Left lung (tissue), 10 donors: Measurements from ENCODE around the gene PIGZ. TPM values are rescaled to one million over a fixed set of nuclear protein-coding genes. Genes with fewer than 3 reads are reported as not detected.

Experiments
- ATAC-seq: fragments of 200-7000 bp; cut with Tn5 transposase; one replicate; pipeline ENCODE4 v1.9.1; 2020; ENCODE audit warnings: moderate library complexity
- DNase-seq, 4 donors: peaks; one replicate each; pipeline ENCODE4 v3.0.0-alpha.2; 2013 to 2020
- H3K27ac ChIP-seq, 2 donors: fragments of 200-600 bp; sonication (generic) in 1 of 2; one replicate each; pipeline versions ENCODE4 v1.5.0 to v1.8.0; 2020 to 2021
- H3K27me3 ChIP-seq, 2 donors: fragments of 200-600 bp; sonication (generic) in 1 of 2; one replicate each; pipeline versions ENCODE4 v1.5.0 to v1.8.0; 2020 to 2021
- H3K36me3 ChIP-seq, 2 donors: fragments of 200-600 bp; sonication (generic) in 1 of 2; one replicate each; pipeline versions ENCODE4 v1.5.0 to v1.8.0; 2020 to 2021
- H3K4me1 ChIP-seq, 2 donors: fragments of 200-600 bp; one replicate each; pipeline ENCODE4 v1.8.0; 2021
- H3K4me3 ChIP-seq, 2 donors: fragments of 200-600 bp; sonication (generic) in 1 of 2; one replicate each; pipeline versions ENCODE4 v1.5.0 to v1.8.0; 2020 to 2021; ENCODE audit warnings: mild to moderate bottlenecking in 1 of 2
- H3K9me3 ChIP-seq, 2 donors: fragments of 200-600 bp; sonication (generic) in 1 of 2; one replicate each; pipeline versions ENCODE4 v1.5.0 to v1.8.0; 2020 to 2021
- intact Hi-C, 2 donors: fragments of 100-400 bp; cut with DNase I; formaldehyde crosslinking; loops; one replicate each; pipeline versions ENCODE4 v1.11.2 to v1.14.2; 2022
- polyA plus RNA-seq, 6 donors: library from polyadenylated mRNA; unstranded; fragments of 120-200 nt; gene quantifications; one replicate each; pipeline ENCODE4 v1.2.1, GENCODE V29; 2013; ENCODE audit not compliant: insufficient read length in 6 of 6
- total RNA-seq, 2 donors: library from RNA; stranded (reverse); fragmentation: NEBNext Ultra II Directional; extraction: Animal tissue kit (Norgen Biotek cat#: 25700); gene quantifications; one replicate each; pipeline ENCODE4 v1.2.1, GENCODE V29; 2021
- TF ChIP-seq, protein P1 (sequence below), 2 donors: fragments of 200-600 bp; sonication (generic) in 1 of 2; IDR thresholded peaks; one replicate each; pipeline versions ENCODE4 v1.5.0 to v1.8.0; 2021; ENCODE audit warnings: antibody characterized with exemption in 2 of 2
- donor health status: DM: no; HTN: yes; CAD: no.
- donor health status: DM: no; HTN: no; CAD: no.

PIGZ gene
- total and polyA plus RNA-seq, 8 donors = 1.0 to 6.3 (median 2.0) TPM

DNA sequence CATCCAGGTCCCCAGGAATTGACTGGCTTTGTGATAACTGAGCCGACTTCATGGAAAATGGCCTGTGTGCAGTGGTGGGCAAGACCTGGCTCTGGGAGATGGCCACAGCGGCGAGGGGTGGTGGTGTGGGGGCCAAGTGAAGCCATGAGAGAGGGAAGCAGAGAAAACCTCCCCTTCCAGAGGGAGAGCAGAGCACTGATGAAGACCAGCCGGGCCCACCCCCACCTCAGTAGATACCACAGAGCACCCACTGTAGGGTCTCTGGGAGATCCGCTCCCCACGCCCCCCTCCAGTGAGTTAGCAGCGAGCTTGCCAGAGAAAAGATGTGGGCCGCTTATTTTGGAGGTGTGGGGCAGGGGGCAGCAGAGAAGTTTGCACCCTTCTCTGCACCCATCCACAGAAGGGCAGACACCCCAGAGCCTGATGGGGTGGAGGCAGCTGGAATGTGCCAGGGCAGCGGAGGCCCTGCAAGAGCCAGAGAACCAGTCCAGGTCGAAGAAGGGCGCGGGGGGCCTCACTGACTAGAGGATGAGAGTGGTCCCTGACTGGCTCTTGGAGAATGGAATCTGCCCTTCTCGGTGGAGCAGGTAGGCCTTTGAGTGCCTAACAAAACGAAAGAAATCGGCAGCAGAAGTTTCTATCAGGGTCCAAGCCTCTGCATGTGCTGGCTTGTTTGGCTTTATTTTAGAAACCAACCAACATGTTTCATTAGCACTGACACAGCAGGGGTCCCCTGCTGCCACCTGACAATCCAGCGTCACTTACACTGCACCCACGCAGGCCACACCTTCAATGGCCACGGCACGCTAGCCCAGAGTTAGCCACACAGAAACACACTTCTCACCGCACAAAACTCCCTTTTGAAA, 32.7 kb upstream of the PIGZ start:
- intact Hi-C loops = loop anchor here in 1 of 2 donors (10.0 kb wide), 1 partner anchor 173 kb away; no protein-coding TSS in a partner anchor
- Histone ChIP-seq H3K27ac (no peak overlapping the region), H3K4me3 (no peak overlapping the region), H3K9me3 (no peaks in the 10 kb centered on the region), H3K36me3 (no peaks in the 10 kb centered on the region), H3K27me3 (no peaks in the 10 kb centered on the region), H3K4me1 (peaks cover 0 to 17% of the 10 kb centered on the region in 2 donors)
- no peak for ATAC-seq
- peak in 1 of 4 donors; percentile 57 for DNase-seq
- TF ChIP-seq, protein P1, sequence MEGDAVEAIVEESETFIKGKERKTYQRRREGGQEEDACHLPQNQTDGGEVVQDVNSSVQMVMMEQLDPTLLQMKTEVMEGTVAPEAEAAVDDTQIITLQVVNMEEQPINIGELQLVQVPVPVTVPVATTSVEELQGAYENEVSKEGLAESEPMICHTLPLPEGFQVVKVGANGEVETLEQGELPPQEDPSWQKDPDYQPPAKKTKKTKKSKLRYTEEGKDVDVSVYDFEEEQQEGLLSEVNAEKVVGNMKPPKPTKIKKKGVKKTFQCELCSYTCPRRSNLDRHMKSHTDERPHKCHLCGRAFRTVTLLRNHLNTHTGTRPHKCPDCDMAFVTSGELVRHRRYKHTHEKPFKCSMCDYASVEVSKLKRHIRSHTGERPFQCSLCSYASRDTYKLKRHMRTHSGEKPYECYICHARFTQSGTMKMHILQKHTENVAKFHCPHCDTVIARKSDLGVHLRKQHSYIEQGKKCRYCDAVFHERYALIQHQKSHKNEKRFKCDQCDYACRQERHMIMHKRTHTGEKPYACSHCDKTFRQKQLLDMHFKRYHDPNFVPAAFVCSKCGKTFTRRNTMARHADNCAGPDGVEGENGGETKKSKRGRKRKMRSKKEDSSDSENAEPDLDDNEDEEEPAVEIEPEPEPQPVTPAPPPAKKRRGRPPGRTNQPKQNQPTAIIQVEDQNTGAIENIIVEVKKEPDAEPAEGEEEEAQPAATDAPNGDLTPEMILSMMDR (IDR thresholded peaks at IDR 0.05) = no peak

DNA sequence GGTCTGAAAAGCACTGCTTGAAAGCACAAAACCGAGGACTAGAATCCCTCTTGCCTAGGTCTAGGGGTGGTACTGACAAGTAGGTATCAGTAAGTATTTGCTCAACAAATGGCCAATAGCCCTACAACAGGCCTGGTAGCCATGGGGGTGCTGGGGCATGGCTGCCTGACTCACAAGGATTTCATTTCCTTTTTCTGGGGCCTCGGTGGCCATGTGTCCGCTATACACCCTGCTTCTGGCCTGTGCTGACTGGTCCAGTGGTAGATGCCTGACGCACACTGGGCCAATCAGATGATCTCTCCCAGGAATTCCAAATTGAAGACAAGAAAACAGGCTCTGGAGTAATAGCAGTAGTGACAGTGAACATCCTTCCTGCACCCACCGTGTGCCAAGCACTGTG, 31.6 kb upstream of the PIGZ start:
- TF ChIP-seq, protein P1 (IDR thresholded peaks at IDR 0.05) = no peak
- H3K27ac ChIP-seq = no peak overlapping the region
- no peaks in the 10 kb centered on the region for H3K9me3 ChIP-seq
- peaks cover 0 to 17% of the 10 kb centered on the region in 2 donors for H3K4me1 ChIP-seq
- intact Hi-C loops = loop anchor here in 1 of 2 donors (10.0 kb wide), 1 partner anchor 175 kb away; no protein-coding TSS in a partner anchor
- no peak for DNase-seq
- H3K27me3 ChIP-seq = no peaks in the 10 kb centered on the region
- no peaks in the 10 kb centered on the region for H3K36me3 ChIP-seq
- no peak overlapping the region for H3K4me3 ChIP-seq
- ATAC-seq = no peak

DNA sequence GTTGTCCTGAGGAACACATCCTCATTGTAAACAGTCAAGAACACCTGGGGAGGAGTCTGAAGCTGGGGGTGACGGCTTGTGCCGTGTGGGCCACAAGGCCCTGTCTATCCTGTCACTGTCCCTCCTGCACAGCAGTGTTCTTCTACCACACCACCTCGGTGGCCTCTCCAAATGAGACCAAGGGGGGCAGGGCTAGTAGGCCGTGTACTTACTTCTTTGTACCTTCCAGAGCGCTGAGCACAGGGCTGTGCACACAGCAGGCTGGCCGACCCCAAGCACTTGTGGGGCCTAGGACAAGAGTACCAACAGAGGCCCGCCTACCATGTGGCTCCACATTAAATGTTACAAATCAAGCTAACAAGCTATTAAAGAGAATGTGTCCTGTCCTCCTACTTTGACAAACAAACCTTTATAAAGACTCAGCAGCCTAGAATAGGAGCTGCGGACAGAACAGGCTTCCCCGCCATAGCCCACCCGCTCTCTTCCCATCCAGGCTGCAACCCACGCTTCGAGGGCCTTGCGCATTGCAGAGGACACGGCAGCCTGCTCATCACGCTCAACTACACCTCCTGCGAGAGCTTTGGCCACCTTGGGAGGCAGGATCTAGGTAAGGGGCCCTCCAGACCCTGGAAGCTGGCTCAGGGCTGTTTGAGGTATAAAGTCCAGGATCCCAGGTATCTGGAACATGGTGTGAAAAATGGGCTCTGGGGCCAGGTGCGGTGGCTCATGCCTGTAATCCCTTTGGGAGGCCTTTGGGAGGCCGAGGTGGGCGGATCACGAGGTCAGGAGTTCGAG, 30.5 kb upstream of the PIGZ start:
- TF ChIP-seq, protein P1 (IDR thresholded peaks at IDR 0.05) = no peak
- DNase-seq (no peak), ATAC-seq (no peak)
- H3K4me3 ChIP-seq = no peak overlapping the region
- peaks cover 0 to 16% of the 10 kb centered on the region in 2 donors for H3K4me1 ChIP-seq
- no peaks in the 10 kb centered on the region for H3K27me3 ChIP-seq
- no peak overlapping the region for H3K27ac ChIP-seq
- intact Hi-C loops = no loop called here
- H3K36me3 ChIP-seq = no peaks in the 10 kb centered on the region
- no peaks in the 10 kb centered on the region for H3K9me3 ChIP-seq

DNA sequence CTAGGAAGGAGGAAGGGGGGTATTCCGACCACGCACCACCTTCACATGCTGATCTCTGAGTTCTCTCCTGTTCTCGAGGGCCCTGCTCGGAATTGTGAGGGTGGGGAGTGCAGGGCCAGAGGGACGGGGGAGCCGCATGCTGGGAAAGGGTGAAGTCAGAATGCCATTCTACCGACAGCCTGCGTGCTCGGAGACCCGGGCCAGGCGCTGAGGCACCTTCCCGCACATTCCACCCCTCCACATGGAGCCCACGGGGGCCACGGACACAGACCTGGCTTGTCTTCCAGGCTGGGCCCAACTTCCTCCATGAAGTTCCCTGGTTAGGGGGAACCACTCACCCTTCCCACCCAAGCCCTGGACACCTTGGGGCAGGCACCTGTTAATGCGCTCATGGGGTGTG, 28.7 kb upstream of the PIGZ start:
- Histone ChIP-seq H3K27ac (no peak overlapping the region), H3K9me3 (no peaks in the 10 kb centered on the region), H3K4me3 (no peak overlapping the region), H3K4me1 (peaks cover 0 to 6% of the 10 kb centered on the region in 2 donors), H3K36me3 (no peaks in the 10 kb centered on the region), H3K27me3 (no peaks in the 10 kb centered on the region)
- DNase-seq (no peak), ATAC-seq (no peak)
- TF ChIP-seq, protein P1 (IDR thresholded peaks at IDR 0.05) = no peak
- intact Hi-C loops = no loop called here
